Right ventricle myocardium inferior (tissue), 1 donor: ENCODE measurements around the gene PAX2. TPM values are rescaled to one million over a fixed set of nuclear protein-coding genes. Genes with fewer than 3 reads are reported as not detected.

ENCODE experiments used
- ATAC-seq: fragments of 200-7000 bp; cut with Tn5 transposase; one replicate; pipeline ENCODE4 v1.9.1; 2020; ENCODE audit warnings: mild to moderate bottlenecking, moderate library complexity
- DNase-seq: peaks from one replicate; pipeline ENCODE4 v3.0.0; 2021; ENCODE audit errors: missing footprints
- intact Hi-C: fragments of 100-400 bp; cut with DNase I; formaldehyde crosslinking; loops from one replicate; pipeline ENCODE4 v1.11.0; 2022
- total RNA-seq: library from RNA; stranded (reverse); fragmentation: NEBNext Ultra II Directional; extraction: Animal tissue kit (Norgen Biotek cat#: 25700); gene quantifications from one replicate; pipeline ENCODE4 v1.2.1, GENCODE V29; 2021
- donor health status: DM: no; HTN: yes; CAD: no; lungs with severe emphysema.

PAX2 gene
- total RNA-seq, 1 donor from 2014 or later: not detected

- intact Hi-C loops: no loop called here
- DNase-seq: no peak
- ATAC-seq: no peak
Observed at GRCh38 chr10:100775386-100775785, 30.0 kb downstream of the PAX2 start.

- DNase-seq (no peak), ATAC-seq (no peak)
- intact Hi-C loops: no loop called here
Observed at GRCh38 chr10:100775871-100776270, 30.5 kb downstream of the PAX2 start.

- intact Hi-C loops: no loop called here
- ATAC-seq: no peak
Observed at GRCh38 chr10:100776671-100777070, 31.3 kb downstream of the PAX2 start.

GRCh38 chr10:100779329-100779728, 33.9 kb downstream of the PAX2 start:
- ATAC-seq: no peak
- intact Hi-C loops: no loop called here
- DNase-seq: no peak

More at GRCh38 chr10:100776671-100777070, 31.3 kb downstream of the PAX2 start:
- no peak for DNase-seq

- no peak for DNase-seq
- no peak for ATAC-seq
- intact Hi-C loops: no loop called here
Observed at GRCh38 chr10:100780324-100780723, 34.9 kb downstream of the PAX2 start.

- intact Hi-C loops: no loop called here
- no peak for DNase-seq
- no peak for ATAC-seq
Observed at GRCh38 chr10:100781145-100781665, 35.8 kb downstream of the PAX2 start.

GRCh38 chr10:100782461-100783244, 37.3 kb downstream of the PAX2 start:
- DNase-seq (no peak), ATAC-seq (no peak)
- intact Hi-C loops: no loop called here

GRCh38 chr10:100784126-100784525, 38.7 kb downstream of the PAX2 start:
- intact Hi-C loops: no loop called here
- DNase-seq (no peak), ATAC-seq (no peak)

GRCh38 chr10:100786591-100786990, 41.2 kb downstream of the PAX2 start:
- no peak for DNase-seq
- intact Hi-C loops: no loop called here
- no peak for ATAC-seq

GRCh38 chr10:100788002-100788903, 42.9 kb downstream of the PAX2 start:
- ATAC-seq: no peak
- intact Hi-C loops: no loop called here
- DNase-seq: no peak

GRCh38 chr10:100790761-100791208, 45.4 kb downstream of the PAX2 start:
- DNase-seq (no peak), ATAC-seq (no peak)
- intact Hi-C loops: no loop called here

- intact Hi-C loops: no loop called here
- ATAC-seq: no peak
- DNase-seq: no peak
Observed at GRCh38 chr10:100791369-100792058, 46.1 kb downstream of the PAX2 start.

- intact Hi-C loops: no loop called here
- DNase-seq: no peak
- ATAC-seq: no peak
Observed at GRCh38 chr10:100792574-100792973, 47.2 kb downstream of the PAX2 start.

- intact Hi-C loops: no loop called here
- DNase-seq (no peak), ATAC-seq (no peak)
Observed at GRCh38 chr10:100793055-100793454, 47.7 kb downstream of the PAX2 start.

GRCh38 chr10:100799881-100800280, 54.5 kb downstream of the PAX2 start:
- ATAC-seq: no peak
- DNase-seq: no peak
- intact Hi-C loops: no loop called here

- ATAC-seq: no peak
- intact Hi-C loops: no loop called here
- no peak for DNase-seq
Observed at GRCh38 chr10:100800931-100801330, 55.5 kb downstream of the PAX2 start.

GRCh38 chr10:100802196-100802595, 56.8 kb downstream of the PAX2 start:
- no peak for ATAC-seq
- no peak for DNase-seq
- intact Hi-C loops: no loop called here

- DNase-seq (no peak), ATAC-seq (no peak)
- intact Hi-C loops: no loop called here
Observed at GRCh38 chr10:100802607-100803006, 57.2 kb downstream of the PAX2 start.

GRCh38 chr10:100803492-100803891, 58.1 kb downstream of the PAX2 start:
- intact Hi-C loops: no loop called here
- ATAC-seq (no peak), DNase-seq (no peak)
